HEK293 (cell line): Measurements from ENCODE around the gene MAGI2.

ENCODE experiments used
- PATZ1 ChIP-seq: fragments of 450-650 bp; formaldehyde crosslinking; IDR thresholded peaks from 2 replicates; pipeline ENCODE4 v1.5.1; 2016; ENCODE audit warnings: missing biosample characterization, missing genetic modification characterization
- ZNF350 ChIP-seq: fragments of 450-650 bp; formaldehyde crosslinking; IDR thresholded peaks from 2 replicates; pipeline ENCODE4 v1.5.0; 2017; ENCODE audit warnings: missing biosample characterization, mild to moderate bottlenecking, missing genetic modification characterization
- ZSCAN18 ChIP-seq: fragments of 450-650 bp; formaldehyde crosslinking; IDR thresholded peaks from 2 replicates; pipeline ENCODE4 v1.5.1; 2016; ENCODE audit warnings: missing biosample characterization, missing genetic modification characterization
- TF ChIP-seq, protein P1 (sequence below): fragments of 450-650 bp; formaldehyde crosslinking; IDR thresholded peaks from 2 replicates; pipeline ENCODE4 v1.5.1; 2016; ENCODE audit warnings: missing biosample characterization, missing genetic modification characterization
- TF ChIP-seq, protein P2 (sequence below): fragments of 450-650 bp; formaldehyde crosslinking; IDR thresholded peaks from 2 replicates; pipeline ENCODE4 v1.5.1; 2016; ENCODE audit warnings: missing biosample characterization, missing genetic modification characterization

GRCh38 chr7:78334426-78334825, 1119.0 kb downstream of the MAGI2 start:
- TF ChIP-seq, protein P1, sequence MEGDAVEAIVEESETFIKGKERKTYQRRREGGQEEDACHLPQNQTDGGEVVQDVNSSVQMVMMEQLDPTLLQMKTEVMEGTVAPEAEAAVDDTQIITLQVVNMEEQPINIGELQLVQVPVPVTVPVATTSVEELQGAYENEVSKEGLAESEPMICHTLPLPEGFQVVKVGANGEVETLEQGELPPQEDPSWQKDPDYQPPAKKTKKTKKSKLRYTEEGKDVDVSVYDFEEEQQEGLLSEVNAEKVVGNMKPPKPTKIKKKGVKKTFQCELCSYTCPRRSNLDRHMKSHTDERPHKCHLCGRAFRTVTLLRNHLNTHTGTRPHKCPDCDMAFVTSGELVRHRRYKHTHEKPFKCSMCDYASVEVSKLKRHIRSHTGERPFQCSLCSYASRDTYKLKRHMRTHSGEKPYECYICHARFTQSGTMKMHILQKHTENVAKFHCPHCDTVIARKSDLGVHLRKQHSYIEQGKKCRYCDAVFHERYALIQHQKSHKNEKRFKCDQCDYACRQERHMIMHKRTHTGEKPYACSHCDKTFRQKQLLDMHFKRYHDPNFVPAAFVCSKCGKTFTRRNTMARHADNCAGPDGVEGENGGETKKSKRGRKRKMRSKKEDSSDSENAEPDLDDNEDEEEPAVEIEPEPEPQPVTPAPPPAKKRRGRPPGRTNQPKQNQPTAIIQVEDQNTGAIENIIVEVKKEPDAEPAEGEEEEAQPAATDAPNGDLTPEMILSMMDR (tag by site-specific recombination) = no peak
- TF ChIP-seq PATZ1 (tag by site-specific recombination) = no peak
- TF ChIP-seq ZSCAN18 = no peak
- TF ChIP-seq, protein P2, sequence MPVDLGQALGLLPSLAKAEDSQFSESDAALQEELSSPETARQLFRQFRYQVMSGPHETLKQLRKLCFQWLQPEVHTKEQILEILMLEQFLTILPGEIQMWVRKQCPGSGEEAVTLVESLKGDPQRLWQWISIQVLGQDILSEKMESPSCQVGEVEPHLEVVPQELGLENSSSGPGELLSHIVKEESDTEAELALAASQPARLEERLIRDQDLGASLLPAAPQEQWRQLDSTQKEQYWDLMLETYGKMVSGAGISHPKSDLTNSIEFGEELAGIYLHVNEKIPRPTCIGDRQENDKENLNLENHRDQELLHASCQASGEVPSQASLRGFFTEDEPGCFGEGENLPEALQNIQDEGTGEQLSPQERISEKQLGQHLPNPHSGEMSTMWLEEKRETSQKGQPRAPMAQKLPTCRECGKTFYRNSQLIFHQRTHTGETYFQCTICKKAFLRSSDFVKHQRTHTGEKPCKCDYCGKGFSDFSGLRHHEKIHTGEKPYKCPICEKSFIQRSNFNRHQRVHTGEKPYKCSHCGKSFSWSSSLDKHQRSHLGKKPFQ (tag by site-specific recombination) = no peak
- TF ChIP-seq ZNF350 (tag by site-specific recombination) = no peak
